Pulmonary artery endothelial cell (primary cell): Measurements from ENCODE around the gene NCAM2. TPM values are rescaled to one million over a fixed set of nuclear protein-coding genes. Genes with fewer than 3 reads are reported as not detected.

Experiments used
- DNase-seq: peaks from one replicate; pipeline ENCODE4 v3.0.0-alpha.2; 2011; ENCODE audit warnings: low read depth, low spot score
- total RNA-seq: library from RNA; depleted of rRNA; stranded (reverse); fragments of >200 nt; gene quantifications from 2 replicates; pipeline ENCODE4 v1.2.3, GENCODE V29; 2014

NCAM2 gene
- 0.11 and 0.40 TPM in 2 replicates for total RNA-seq

DNA sequence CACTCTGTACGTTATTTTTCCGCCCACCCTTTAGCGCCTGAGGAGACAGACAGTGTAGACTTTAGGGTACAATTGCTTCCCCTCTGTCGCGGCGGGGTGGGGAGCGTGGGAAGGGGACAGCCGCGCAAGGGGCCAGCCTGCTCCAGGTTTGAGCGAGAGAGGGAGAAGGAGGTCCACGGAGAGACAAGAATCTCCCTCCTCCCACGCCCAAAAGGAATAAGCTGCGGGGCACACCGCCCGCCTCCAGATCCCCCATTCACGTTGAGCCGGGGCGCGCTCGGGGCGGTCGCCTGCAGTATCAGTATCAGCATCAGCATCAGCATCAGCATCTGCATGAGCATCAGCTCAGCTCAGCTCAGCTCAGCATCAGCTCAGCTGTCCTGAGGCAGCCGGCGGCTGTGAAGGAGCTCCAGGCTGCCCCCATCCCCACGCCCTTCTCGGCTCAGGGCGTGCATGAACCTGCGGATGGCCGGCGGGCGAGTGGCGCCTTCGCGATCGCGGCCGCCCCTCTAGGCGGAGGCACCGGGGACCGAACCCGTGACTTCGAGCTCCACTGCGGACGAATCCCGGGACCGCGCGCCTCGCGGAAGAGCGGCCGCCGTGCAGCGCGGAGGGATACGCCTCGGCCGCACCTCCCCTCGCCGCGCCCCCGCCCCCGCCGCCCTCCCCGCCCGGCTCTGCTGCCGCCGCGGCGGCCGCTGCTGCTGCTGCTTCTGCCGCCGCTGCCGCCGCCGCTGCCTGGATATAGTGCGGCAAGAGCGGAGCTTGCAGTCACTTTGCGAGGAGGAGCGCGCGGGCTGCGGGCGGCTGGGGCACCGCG is at the start of gene NCAM2:
Gene NCAM2, plus strand, starts transcription at position 774 of the 820 bp plus-strand sequence.
- DNase-seq, result no peak

DNA sequence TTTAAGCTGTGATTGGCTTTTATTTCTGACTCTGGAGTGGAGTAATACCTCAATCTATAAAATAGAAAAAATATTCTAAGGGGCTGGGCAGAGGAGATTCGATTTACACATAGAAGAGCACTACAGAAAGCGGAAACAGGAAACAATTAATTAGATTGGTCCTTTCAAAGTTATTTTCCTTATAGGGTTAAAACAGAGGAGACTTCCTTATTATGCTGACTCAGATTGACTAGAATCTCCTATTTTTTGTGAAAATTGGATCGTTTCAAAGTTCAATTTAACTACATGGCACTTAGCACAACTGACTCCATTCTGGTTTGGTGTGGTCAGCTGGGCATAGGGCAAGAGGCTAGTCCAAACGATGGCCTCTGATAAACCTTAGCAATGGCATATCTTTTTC is 48.3 kb upstream of the NCAM2 start:
- DNase-seq, result no peak

DNA sequence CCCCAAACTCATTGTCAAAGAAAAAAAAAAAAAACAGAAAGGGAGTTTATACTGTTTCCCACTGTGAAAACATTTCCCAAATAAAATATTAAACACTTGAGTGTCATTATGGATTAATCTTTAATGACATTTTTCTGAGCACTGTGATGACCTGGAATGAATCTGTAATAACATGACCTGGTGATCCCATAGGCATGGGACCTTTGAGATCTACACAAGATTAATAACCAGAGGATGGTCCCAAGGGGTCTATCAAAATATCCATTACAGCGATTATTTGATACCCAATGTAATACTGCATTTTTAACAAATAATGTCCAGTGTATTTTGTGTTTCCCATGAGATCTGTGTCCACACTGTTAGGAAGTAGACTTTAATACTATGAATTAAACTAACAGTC is 32.4 kb upstream of the NCAM2 start:
- DNase-seq, result no peak

DNA sequence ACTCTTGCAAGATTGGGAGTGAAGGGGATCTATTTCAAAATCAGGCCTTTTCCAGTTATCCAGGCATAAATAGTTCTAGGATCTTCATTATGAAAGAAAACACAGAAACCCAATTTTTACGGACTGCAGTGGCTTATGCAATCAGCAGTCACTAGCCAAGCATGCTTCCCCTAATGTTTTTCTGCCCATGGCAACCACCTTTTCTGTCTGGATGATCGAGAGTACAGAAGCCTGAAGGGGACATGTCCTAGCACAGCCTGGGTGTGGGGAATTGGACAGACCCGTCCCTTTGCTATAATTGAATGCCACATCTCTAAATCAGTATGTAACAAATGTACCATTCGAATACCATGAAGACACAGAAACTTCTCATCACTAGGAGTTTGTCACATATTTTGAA is 29.8 kb upstream of the NCAM2 start:
- no peak for DNase-seq

DNA sequence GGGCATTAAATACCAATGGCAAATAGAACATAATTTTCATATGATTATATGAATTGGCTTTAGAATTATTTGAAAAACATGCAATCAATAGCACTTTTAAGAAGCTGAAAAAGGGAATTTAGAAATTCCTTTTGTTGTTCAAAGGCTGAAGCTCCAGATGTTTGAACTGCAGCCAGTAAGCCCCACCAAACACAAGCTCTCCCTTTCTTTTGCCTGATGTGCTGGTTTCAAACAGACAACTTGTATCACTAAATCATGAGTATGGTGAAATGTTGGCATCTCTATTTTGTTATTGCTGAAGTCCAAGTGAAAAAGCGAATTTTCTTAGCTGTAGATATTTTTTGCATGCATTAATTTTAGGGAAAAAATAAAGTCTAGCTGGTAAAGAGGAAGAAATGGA is 27.5 kb upstream of the NCAM2 start:
- DNase-seq, result no peak

DNA sequence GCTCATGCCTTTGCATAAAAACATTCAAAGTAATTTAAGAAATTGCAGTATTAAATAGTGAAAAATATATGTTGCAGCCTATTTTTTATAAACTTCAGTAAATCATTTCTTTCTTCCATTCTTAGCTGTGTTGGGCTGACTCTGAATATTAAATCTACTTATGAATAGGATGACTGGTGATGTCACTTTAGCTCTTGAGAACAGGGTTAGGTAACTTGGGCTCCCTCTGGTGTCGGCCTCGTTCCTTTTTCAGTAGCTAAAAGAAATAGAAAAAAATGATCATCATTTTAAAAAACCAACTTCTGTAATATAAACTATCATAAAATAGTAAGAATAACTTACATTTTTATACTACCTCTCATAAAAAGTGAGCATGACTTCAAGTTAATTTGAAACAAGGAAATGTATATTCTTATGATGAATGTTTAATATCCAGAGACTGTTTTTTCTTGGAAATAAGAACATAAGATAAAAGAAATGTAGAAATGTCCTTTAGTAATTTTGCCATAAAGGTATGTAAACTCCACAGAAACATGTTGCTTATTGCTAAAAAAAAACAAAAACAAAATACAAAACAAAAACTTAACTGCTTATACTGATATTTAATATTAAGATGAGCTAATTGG is 26.8 kb upstream of the NCAM2 start:
- DNase-seq, result no peak

DNA sequence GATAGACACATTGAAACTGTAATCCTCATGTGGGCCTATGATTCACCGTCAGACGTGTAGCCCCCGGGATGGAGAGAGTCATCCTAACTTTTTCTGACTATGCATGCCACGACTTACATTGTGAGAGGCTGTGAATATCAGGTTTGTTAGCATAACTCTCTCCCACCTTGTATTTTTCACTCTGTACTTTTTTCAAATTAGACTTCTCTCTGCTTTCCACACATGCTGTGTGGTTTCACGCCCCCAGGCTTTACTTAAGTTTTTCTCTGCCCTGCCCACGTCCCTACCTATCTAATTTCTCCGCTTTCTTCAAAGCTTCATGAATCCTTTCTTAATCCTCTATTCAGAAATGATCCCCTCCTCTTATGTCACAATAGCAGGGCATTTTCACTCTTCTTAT is 3.4 kb upstream of the NCAM2 start:
- no peak for DNase-seq

DNA sequence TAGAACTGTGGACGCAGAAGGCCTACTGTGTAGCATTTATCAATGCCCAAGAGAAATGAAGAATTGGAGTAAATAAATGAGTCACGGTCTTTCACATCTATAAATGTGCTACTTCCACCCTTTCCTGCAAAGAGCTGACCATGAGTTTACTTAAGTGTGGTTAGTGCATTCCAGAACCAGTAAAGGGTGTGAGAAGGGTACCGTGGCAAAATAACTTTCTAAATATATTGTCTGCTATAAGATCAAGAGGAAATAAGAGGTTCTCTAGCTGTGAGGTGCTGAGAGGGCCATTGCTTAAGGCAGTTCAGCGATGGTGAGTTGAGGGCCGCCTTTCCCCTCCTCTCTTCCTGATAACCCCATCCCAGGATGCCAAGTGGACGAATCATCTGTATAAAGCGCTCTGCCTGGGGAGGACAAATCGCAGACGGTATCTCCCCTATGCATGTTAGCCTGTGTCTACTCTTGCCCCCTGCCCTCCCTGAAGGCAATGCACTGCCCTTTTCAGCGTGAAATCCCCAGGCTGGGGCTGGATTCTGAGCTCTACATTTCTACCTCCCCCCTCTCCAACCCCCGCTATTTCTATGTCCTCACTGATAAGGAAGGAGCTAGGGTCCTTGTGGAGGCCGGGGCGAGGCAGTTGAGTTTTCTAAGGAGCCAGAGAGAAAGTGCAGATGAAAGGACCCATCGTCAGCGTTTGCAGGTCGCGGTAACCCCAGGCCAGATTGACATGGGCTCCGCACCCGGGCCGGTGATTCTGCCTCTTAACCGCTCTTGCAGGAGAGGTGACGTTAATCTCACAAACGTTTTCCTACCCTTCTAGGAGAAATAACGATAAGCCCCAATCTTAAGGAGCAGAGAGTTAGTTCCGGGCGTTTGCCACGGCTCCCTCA is 1.5 kb upstream of the NCAM2 start:
- no peak for DNase-seq

DNA sequence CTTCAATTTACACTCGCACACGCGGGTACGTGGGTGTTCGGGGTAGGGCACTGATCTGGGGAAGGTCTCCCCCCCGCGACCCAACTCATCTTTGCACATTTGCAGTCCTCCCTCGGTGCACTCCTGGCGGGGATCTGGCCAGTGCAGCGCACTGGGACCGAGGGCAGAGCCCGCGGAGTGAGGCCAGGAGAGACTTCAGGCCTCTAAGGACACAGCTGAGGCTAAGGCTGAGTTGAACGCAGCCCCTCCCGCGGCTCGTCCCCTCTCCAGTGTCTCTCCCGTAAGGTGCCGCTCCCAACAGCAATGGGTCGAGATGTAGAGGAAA is 936 bp upstream of the NCAM2 start:
- no peak for DNase-seq

DNA sequence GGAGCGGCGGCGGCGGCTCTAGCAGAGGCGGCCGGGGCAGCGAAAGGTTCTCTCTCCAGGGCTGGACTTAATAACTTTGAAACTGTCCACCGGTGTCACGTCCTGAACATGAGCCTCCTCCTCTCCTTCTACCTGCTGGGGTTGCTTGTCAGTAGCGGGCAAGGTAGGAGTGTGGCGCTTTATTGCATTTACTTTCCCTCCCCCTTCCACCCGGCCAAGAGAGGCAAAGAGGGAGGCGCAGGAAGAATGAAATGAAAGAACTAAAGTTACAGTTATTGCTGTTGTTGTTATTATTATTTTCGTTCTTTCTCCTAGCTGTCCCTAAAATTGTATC is 214 bp downstream of the NCAM2 start:
- DNase-seq, result no peak

DNA sequence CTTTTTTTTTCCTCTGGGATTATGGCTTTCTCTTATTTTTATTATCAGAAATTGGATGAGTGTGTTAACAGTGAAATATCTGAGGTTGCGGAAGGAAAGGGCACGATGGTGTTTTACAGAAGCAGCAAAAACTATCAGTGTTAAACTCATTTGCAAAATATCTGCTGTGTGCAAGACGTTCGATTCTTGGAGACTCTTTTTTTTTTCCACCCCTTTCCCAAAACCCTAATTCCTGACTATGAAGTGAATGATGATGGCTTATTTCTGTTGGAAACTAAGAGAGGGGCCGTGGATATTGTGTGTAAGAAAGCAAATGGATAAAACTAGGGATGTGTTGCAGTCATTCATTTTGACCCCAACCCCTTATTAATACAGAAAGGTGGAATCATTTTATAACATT is 677 bp downstream of the NCAM2 start:
- no peak for DNase-seq

DNA sequence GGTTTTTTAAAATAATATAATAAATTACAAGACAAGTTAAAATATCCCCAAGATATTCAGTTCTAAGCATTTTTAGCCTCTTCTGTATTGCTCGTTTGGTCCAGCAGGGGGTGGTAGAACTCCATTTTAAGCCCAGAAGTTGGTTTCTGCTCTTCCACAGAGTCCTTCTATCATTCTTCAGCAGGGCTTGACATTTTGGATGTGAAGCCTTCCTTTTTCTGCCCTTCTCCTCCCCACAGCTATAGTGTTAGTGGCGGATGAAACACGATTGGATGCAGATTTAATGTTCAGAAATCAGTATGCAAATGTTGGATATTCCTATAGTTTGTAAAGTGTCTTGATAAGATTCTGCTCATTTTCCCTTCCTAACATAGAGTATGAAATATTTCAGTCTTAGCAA is 1.4 kb downstream of the NCAM2 start:
- no peak for DNase-seq

DNA sequence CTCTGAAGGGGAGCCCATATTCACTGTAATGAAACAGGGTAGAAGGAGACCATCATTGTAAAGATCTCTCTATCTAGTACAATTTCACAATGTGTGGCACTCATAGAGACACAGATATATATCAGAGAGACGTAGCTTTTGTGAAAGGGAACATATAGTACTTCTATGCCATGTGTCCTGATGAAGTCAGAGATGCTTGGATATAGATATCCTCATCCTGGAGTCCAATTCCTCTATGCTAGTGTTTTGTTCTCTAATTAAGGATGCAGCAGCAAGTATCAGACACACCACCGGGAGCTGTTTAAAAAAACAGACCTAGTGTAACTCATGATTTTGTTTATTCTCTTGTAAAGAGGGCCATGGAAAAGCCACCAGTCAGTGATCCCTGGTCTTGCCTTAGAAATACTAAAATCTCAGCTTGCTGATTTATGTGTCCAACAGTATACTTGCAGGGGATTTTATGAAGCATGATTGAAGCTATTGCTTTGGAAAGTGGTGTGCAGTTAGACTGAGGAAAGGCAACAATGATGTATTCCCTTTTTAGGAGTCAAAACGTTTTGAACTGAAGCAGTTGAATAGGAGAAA is 2.5 kb downstream of the NCAM2 start:
- DNase-seq, result no peak

DNA sequence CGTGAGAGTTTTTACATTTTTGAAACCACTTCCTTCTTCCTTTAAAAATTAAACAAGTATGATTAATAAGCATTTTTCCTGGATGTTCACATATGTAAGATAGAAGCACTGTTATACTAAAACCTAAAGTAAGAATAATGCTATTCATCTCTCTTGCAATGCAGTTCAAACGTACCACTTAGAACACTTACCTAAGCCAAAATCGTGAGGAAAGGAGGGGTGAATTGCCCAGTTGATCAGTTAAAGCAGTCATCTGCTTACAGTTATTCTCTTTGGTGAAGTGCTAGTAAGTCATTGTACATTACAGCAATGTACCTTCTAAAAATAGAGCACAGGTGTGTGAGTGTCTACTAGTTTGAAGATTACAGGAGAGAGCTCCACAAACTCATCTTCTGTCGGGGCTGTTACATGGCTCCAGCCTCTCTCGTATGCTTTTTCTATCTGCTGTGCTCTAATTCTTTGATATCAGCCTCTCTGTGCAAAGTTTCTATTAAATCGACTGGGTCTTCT is 3.4 kb downstream of the NCAM2 start:
- DNase-seq, result no peak

DNA sequence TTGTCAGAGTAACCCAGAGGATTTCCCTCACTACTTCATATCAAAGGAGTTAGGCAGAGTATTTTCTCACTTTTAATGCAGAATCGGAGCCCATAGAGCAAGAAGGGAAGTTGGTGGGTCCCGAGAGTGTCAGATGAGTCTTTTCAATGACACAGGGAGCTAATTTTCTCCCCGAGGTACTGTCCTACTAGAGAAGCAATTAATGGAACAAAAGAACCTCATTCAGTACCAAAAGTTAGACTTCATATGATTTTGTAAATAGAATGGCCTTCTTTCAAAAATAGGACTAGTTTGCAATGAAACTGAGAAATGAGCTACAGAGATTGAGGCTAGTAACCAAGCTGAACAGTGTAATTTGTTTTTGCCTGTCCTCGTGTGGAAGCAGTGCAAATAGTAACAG is 3.9 kb downstream of the NCAM2 start:
- DNase-seq, result no peak

DNA sequence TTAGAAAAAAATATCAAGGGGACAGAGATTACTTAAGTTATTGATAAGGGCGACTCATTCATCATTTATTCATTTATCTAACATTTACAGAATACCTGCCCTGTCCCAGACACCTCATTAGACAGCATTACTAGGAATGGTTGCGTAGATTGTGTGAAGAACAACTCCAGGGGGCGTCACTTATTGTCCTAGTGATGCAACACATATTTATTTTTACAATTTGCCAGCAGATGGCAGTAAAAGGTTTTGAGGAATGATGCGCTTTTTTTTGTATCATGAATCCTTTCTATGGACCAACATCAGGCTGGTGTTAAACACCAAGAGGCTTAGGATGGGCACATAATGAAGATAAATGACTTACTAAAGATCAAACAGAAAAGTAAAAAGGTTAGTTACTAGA is 5.5 kb downstream of the NCAM2 start:
- DNase-seq, result no peak

DNA sequence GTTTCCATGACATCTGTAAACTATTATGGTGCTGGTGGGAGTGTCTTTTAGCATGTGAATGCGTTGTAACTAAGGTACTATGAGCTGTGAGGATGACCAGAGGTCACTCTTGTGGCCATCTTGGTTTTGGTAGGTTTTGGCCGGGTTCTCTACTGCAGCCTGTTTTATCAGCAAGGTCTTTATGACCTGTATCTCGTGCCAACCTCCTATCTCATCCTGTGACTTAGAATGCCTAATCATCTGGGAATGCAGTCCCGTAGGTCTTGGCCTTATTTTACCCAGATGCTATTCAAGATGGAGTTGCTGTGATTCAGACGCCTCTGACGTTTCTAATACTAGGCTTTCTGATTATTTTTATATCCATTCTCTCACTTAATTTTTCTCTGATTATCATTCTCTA is 9.4 kb downstream of the NCAM2 start:
- no peak for DNase-seq

DNA sequence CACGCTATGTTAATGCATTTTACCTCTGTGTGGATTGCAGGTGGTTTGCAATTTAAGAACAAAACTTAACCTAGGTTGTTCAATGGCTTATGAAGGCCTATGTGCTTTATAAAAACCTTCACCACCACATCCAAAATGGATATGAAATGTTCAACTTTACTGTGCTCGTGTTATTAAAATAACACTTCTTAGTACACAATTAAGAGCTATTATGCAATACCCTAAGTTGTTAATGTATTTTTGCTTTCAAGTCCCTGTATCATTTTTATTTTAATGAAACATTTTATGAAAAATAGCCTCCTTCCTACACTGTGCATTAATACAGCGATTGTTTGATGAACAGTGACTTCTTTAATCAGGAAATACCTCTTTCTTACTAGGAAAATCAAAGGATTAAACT is 12.0 kb downstream of the NCAM2 start:
- DNase-seq, result no peak

DNA sequence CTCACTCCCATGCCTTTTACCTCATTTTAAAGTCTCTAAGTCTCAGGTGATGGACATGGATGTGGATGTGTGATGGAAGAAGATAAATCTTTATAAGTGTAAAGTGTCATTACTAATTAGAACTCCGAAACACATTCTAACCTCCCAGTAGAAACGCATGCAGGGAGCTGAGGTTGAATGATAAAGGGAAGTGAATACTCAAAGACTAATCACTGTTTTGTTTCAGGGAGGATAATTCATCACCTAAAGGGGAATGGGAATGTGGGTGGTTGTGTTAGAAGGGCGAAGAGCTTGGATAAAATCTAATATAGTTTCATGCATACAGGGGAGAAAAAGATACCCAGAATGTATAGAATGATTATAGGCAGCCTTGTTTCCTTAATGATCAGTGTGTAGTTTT is 12.5 kb downstream of the NCAM2 start:
- DNase-seq, result no peak

DNA sequence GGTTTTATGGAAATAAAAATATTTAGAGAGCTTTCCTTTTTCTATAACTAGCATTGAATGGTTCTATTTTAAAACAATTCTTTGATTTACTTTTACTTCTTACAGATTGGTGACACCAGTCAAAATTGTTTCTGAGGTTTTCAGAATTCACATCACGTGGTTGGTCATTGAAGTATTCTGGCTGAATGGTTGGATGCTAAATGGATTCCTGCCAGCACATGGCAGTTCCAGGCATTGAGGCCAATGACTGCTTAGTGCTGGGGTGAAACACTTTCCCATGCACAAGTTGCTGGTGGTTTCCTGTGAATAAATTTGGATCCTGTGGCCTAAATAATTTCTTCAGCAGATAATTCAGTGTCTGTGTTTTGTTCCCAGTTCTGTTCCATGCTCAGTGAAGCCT is 20.6 kb downstream of the NCAM2 start:
- DNase-seq, result no peak

DNA sequence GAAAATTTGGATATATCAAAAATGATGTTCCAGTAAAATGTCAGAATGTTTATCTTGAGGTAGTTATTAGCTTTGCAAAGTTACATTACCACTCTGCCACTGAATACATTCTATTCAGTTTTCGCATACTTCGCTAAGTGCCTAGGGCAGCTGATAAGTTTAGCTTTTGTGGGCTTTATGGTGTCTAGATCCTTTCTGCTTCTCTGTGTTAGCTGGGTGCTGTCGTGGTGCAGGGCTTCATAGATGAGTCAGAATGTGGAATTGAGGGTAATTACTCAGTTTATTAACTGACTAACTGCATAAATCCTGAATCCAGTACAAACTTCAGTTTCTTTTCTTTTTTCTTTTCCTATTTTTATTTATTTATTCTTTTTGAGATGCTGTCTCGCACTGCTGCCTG is 21.5 kb downstream of the NCAM2 start:
- no peak for DNase-seq

DNA sequence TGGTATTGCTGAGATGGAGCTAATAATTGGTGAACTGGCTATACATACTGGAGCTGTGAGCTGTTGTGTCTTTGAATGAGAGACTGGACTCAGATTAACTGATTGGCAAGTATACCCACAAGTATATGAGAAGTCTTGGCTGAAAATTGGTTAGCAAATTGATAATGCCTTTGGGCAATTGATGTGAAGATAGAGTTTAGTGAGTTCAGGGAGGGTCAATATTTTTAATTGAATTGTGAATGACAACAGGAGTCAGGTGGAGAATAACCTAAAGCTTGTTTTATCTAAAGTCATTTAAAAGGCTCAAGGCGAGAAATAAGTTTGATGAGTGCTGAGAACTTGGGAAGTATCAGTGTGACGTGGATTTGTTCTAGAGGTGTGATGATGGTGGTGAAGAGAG is 27.5 kb downstream of the NCAM2 start:
- no peak for DNase-seq
